ENCODE measurements around the gene GALNT10.

Gene GALNT10

GRCh38 chr5:154251529-154251928 lies 61.0 kb downstream of the GALNT10 start:
- H3K4me3 ChIP-seq (replicated peaks; ENCODE audit: low read depth, low read length): no peak overlapping the region
- no peak for TF ChIP-seq CTCF (IDR thresholded peaks at IDR 0.05; ENCODE audit: low read length, missing control alignments)

GRCh38 chr5:154253807-154254206 lies 63.3 kb downstream of the GALNT10 start:
- no peak for DNase-seq (ENCODE audit: low read depth)
- no peak overlapping the region for H3K4me3 ChIP-seq (replicated peaks; ENCODE audit: low read depth, low read length)
- no peak for TF ChIP-seq CTCF (IDR thresholded peaks at IDR 0.05; ENCODE audit: low read length, missing control alignments)

More at GRCh38 chr5:154251529-154251928, 61.0 kb downstream of the GALNT10 start:
- DNase-seq (ENCODE audit: low read depth): no peak

GRCh38 chr5:154254896-154255295 lies 64.4 kb downstream of the GALNT10 start:
- no peak for DNase-seq (ENCODE audit: low read depth)
- no peak for TF ChIP-seq CTCF (IDR thresholded peaks at IDR 0.05; ENCODE audit: low read length, missing control alignments)
- H3K4me3 ChIP-seq (replicated peaks; ENCODE audit: low read depth, low read length): no peak overlapping the region

GRCh38 chr5:154257046-154257445 lies 66.5 kb downstream of the GALNT10 start:
- DNase-seq (ENCODE audit: low read depth): no peak
- no peak for TF ChIP-seq CTCF (IDR thresholded peaks at IDR 0.05; ENCODE audit: low read length, missing control alignments)
- no peak overlapping the region for H3K4me3 ChIP-seq (replicated peaks; ENCODE audit: low read depth, low read length)

- H3K4me3 ChIP-seq (replicated peaks; ENCODE audit: low read depth, low read length): no peak overlapping the region
- no peak for DNase-seq (ENCODE audit: low read depth)
- TF ChIP-seq CTCF (IDR thresholded peaks at IDR 0.05; ENCODE audit: low read length, missing control alignments): no peak
These were observed 68.1 kb downstream of the GALNT10 start for GRCh38 chr5:154258531-154259217.

- TF ChIP-seq CTCF (IDR thresholded peaks at IDR 0.05; ENCODE audit: low read length, missing control alignments): no peak
- no peak overlapping the region for H3K4me3 ChIP-seq (replicated peaks; ENCODE audit: low read depth, low read length)
- peak; percentile 28 for DNase-seq (ENCODE audit: low read depth)
These were observed 69.8 kb downstream of the GALNT10 start for GRCh38 chr5:154260224-154260927.

Measured in fibroblast of pulmonary artery (primary cell).